DOHH2 (cell line): ENCODE measurements around the gene ANGPT4.

Experiments used
- H3F3A ChIP-seq: fragments of 200-600 bp; sonication (generic), shearing (Covaris generic); 2 replicates; pipeline ENCODE4 v1.6.0; 2016; ENCODE audit warnings: antibody characterized with exemption, mild to moderate bottlenecking; ENCODE audit not compliant: control insufficient read depth, insufficient read depth
- H3K27ac ChIP-seq: fragments of 200-600 bp; sonication (generic); 2 replicates; pipeline ENCODE4 v1.5.1; 2014; ENCODE audit warnings: low read depth, mild to moderate bottlenecking, low read length, moderate library complexity
- H3K27me3 ChIP-seq: fragments of 200-600 bp; sonication (generic); 2 replicates; pipeline ENCODE4 v1.6.1; 2014; ENCODE audit warnings: mild to moderate bottlenecking, low read length, mixed read lengths; ENCODE audit not compliant: control insufficient read depth
- H3K36me3 ChIP-seq: fragments of 200-600 bp; sonication (generic); 2 replicates; pipeline ENCODE4 v1.6.1; 2014; ENCODE audit warnings: mild to moderate bottlenecking, low read length, moderate library complexity, mixed read lengths; ENCODE audit not compliant: control insufficient read depth
- H3K4me1 ChIP-seq: fragments of 200-600 bp; sonication (generic); 2 replicates; pipeline ENCODE4 v1.6.1; 2014; ENCODE audit warnings: mild to moderate bottlenecking, low read length, mixed read lengths; ENCODE audit not compliant: control insufficient read depth
- H3K4me2 ChIP-seq: fragments of 200-600 bp; sonication (generic); 2 replicates; pipeline ENCODE4 v1.6.0; 2014; ENCODE audit warnings: mild to moderate bottlenecking, low read length, moderate library complexity
- H3K4me3 ChIP-seq: fragments of 200-600 bp; sonication (generic); 2 replicates; pipeline ENCODE4 v1.5.1; 2014; ENCODE audit warnings: mild to moderate bottlenecking, low read length, mixed read lengths
- H3K79me2 ChIP-seq: fragments of 200-600 bp; sonication (generic); 2 replicates; pipeline ENCODE4 v1.6.1; 2014; ENCODE audit warnings: mild to moderate bottlenecking, low read length, mixed read lengths; ENCODE audit not compliant: control insufficient read depth
- H3K9me2 ChIP-seq: fragments of 200-600 bp; sonication (generic); replicated peaks from 2 replicates; pipeline ENCODE4 v1.6.1; 2014; ENCODE audit warnings: mild to moderate bottlenecking, low read length, mixed read lengths; ENCODE audit not compliant: control insufficient read depth
- H3K9me3 ChIP-seq: fragments of 200-600 bp; sonication (generic); 2 replicates; pipeline ENCODE4 v1.6.1; 2014; ENCODE audit warnings: antibody characterized with exemption, low read length, mixed read lengths; ENCODE audit not compliant: control insufficient read depth, insufficient read depth
- H4K20me1 ChIP-seq: fragments of 200-600 bp; sonication (generic); 2 replicates; pipeline ENCODE4 v1.6.0; 2014; ENCODE audit warnings: low read depth, mild to moderate bottlenecking, antibody characterized with exemption, low read length, moderate library complexity; ENCODE audit not compliant: control insufficient read depth, insufficient read depth
- EZH2phosphoT487 ChIP-seq: fragments of 200-600 bp; sonication (generic); IDR thresholded peaks from 2 replicates; pipeline ENCODE4 v1.6.1; 2017; ENCODE audit warnings: borderline replicate concordance, mild to moderate bottlenecking, antibody characterized with exemption, low read length, moderate library complexity, mixed read lengths
- TF ChIP-seq, protein P1 (sequence below): fragments of 200-600 bp; sonication (generic); IDR thresholded peaks from one replicate; pipeline ENCODE4 v1.5.1; 2014; ENCODE audit warnings: antibody characterized with exemption, mild to moderate bottlenecking, low read depth, low read length; ENCODE audit not compliant: poor library complexity, severe bottlenecking

The ANGPT4 gene

DNA sequence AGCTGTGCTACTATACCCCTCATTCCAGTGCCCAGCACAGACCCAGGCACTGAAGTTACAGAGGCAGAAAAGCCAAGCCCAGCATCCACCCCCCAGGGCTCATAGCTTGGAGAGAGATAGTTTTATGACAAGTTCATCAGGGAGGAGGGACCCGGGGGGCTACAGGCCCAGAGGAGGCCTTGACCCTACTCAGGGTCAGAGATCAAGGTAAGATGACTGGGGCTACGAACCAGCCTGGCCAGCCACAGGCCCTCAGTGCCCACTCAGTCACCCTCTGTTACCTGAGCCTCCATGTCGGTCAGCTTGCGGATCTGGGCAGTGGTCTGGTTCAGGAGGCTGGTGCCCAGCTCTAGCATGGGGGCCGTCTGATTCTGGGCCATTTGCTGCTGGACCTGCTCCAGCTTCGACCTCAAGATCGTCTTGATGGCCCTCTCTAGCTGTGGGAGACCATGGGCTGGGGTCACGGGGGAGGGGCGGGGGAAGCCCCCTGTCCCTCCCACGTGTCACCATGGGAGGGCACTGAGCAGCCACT, 26.1 kb downstream of the ANGPT4 start:
- H3K4me2 ChIP-seq = no peak overlapping the region
- H3K27ac ChIP-seq = no peak overlapping the region
- H3K36me3 ChIP-seq = no peaks in the 10 kb centered on the region
- H3K9me3 ChIP-seq = no peaks in the 10 kb centered on the region
- H3K4me3 ChIP-seq = no peak overlapping the region
- TF ChIP-seq, protein P1, sequence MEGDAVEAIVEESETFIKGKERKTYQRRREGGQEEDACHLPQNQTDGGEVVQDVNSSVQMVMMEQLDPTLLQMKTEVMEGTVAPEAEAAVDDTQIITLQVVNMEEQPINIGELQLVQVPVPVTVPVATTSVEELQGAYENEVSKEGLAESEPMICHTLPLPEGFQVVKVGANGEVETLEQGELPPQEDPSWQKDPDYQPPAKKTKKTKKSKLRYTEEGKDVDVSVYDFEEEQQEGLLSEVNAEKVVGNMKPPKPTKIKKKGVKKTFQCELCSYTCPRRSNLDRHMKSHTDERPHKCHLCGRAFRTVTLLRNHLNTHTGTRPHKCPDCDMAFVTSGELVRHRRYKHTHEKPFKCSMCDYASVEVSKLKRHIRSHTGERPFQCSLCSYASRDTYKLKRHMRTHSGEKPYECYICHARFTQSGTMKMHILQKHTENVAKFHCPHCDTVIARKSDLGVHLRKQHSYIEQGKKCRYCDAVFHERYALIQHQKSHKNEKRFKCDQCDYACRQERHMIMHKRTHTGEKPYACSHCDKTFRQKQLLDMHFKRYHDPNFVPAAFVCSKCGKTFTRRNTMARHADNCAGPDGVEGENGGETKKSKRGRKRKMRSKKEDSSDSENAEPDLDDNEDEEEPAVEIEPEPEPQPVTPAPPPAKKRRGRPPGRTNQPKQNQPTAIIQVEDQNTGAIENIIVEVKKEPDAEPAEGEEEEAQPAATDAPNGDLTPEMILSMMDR = no peak
- TF ChIP-seq EZH2phosphoT487 = no peak
- no peaks in the 10 kb centered on the region for H3K79me2 ChIP-seq
- peaks cover 11% of the 10 kb centered on the region for H3K4me1 ChIP-seq
- H3K27me3 ChIP-seq = peaks cover 25% of the 10 kb centered on the region
- no peaks in the 10 kb centered on the region for H4K20me1 ChIP-seq
- H3F3A ChIP-seq = no peaks in the 10 kb centered on the region
- H3K9me2 ChIP-seq = no peaks in the 10 kb centered on the region

DNA sequence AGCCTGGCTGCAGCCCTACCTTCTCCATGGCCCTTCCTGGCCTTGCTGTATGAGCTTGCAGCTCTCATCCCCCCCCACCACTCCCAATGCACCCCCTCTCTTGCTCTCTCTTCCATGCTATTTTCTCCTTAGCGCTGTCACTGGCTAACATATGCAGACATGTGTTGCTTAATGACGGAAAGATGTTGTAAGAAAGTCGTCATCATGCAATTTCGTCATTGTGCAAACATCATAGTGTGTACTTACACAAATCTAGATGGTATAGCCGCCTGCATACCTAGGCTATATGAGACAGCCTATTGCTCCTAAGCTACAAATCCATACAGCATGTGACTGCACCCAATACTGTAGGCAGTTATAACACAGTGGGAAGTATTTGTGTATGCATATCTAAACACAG, 27.0 kb downstream of the ANGPT4 start:
- H4K20me1 ChIP-seq = no peaks in the 10 kb centered on the region
- no peaks in the 10 kb centered on the region for H3K79me2 ChIP-seq
- no peaks in the 10 kb centered on the region for H3F3A ChIP-seq
- H3K9me3 ChIP-seq = no peaks in the 10 kb centered on the region
- peaks cover 26% of the 10 kb centered on the region for H3K27me3 ChIP-seq
- H3K4me1 ChIP-seq = peaks cover 11% of the 10 kb centered on the region
- no peak overlapping the region for H3K4me2 ChIP-seq
- H3K9me2 ChIP-seq = no peaks in the 10 kb centered on the region
- no peak overlapping the region for H3K27ac ChIP-seq
- no peak overlapping the region for H3K4me3 ChIP-seq
- TF ChIP-seq EZH2phosphoT487 = no peak
- TF ChIP-seq, protein P1 = no peak
- H3K36me3 ChIP-seq = no peaks in the 10 kb centered on the region

- no peak overlapping the region for H3K4me2 ChIP-seq
- peaks cover 31% of the 10 kb centered on the region for H3K27me3 ChIP-seq
- no peak overlapping the region for H3K27ac ChIP-seq
- H3K79me2 ChIP-seq = no peaks in the 10 kb centered on the region
- TF ChIP-seq, protein P1 = no peak
- TF ChIP-seq EZH2phosphoT487 = no peak
- H4K20me1 ChIP-seq = no peaks in the 10 kb centered on the region
- no peaks in the 10 kb centered on the region for H3K36me3 ChIP-seq
- peaks cover 11% of the 10 kb centered on the region for H3K4me1 ChIP-seq
- no peak overlapping the region for H3K4me3 ChIP-seq
- H3F3A ChIP-seq = no peaks in the 10 kb centered on the region
- H3K9me2 ChIP-seq = no peaks in the 10 kb centered on the region
- H3K9me3 ChIP-seq = no peaks in the 10 kb centered on the region
These were observed 28.1 kb downstream of the ANGPT4 start for GRCh38 chr20:888057-888456.

DNA sequence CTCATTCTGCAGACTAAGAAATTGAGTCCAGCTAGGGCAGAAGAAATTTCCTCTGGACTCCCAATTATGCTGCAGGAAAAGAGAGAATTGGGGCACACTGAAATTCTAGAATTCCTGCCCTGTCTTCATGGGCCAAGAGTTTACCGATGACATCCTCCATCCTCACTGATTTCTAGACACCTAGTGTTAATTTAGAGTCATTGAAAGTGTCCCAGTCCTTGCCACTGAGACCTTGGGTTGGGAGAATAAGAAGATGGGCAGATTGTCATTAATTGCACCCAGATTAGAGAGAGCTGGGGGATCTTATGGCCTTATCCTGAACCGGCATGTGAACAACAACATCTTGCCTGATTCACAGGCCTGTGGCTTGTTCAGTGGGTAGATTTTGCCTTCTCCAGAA, 29.0 kb downstream of the ANGPT4 start:
- H3K9me3 ChIP-seq = no peaks in the 10 kb centered on the region
- no peak overlapping the region for H3K4me2 ChIP-seq
- no peak overlapping the region for H3K4me3 ChIP-seq
- no peaks in the 10 kb centered on the region for H3K9me2 ChIP-seq
- no peak overlapping the region for H3K27ac ChIP-seq
- no peaks in the 10 kb centered on the region for H3K79me2 ChIP-seq
- no peaks in the 10 kb centered on the region for H3K36me3 ChIP-seq
- no peaks in the 10 kb centered on the region for H3F3A ChIP-seq
- H4K20me1 ChIP-seq = no peaks in the 10 kb centered on the region
- H3K27me3 ChIP-seq = peaks cover 31% of the 10 kb centered on the region
- TF ChIP-seq, protein P1 = no peak
- TF ChIP-seq EZH2phosphoT487 = no peak
- H3K4me1 ChIP-seq = peaks cover 10% of the 10 kb centered on the region
